HG02852 (cell line): ENCODE data around the gene ENTPD3.

Source experiments
- ATAC-seq: cut with Tn5 transposase; IDR thresholded peaks from one replicate; pipeline ENCODE4 v1.9.1; 2021; ENCODE audit warnings: mild to moderate bottlenecking, moderate library complexity; ENCODE audit not compliant: unreplicated experiment

ENTPD3 gene, protein sequence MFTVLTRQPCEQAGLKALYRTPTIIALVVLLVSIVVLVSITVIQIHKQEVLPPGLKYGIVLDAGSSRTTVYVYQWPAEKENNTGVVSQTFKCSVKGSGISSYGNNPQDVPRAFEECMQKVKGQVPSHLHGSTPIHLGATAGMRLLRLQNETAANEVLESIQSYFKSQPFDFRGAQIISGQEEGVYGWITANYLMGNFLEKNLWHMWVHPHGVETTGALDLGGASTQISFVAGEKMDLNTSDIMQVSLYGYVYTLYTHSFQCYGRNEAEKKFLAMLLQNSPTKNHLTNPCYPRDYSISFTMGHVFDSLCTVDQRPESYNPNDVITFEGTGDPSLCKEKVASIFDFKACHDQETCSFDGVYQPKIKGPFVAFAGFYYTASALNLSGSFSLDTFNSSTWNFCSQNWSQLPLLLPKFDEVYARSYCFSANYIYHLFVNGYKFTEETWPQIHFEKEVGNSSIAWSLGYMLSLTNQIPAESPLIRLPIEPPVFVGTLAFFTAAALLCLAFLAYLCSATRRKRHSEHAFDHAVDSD

DNA sequence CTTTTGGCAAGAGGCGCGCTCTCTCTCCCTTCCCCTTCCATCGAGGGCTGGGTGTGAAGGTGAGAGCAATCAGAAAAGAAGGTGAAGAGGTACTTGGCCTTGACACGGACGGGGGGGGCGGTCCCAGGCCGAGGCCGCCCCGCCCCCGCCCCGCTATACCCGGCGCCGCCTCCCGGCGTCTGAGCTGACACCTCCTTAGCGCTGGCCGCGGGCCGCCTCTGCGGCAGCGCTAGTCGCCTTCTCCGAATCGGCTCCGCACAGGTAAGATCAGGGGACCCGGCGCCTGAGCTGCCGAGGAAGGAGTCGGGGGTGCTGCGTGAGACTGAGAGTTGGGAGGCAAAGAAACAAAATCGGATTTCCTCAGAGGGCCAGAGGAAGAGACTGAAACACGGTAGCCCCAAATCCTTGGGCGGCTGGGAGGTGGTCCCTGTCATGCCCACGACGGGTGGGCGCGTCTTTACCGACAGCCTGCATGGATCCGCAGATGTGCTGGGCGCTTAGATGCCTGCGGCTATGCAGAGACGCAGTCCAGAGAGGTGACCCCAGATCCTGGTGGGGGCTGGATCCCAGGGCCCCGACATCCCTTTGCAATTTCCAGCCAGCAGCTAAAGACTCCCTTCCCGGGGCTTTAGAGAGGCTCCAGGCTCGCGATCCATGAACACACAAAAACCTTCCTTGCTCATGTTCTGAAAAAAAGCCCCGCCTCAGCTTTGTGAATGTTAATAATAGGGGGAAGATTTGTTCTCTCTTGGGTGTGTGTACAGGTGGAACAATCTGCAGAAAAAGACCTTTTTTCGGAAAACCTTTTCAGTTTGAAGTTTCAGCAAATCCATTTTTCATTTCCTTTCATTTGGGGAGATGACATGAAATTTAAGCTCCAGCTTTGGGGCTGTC, at the start of gene ENTPD3:
TSS of gene ENTPD3 (plus strand) at position 184 of the 894 bp plus-strand sequence. CDS start 874 bp downstream, outside the sequence.
- ATAC-seq, result no peak

DNA sequence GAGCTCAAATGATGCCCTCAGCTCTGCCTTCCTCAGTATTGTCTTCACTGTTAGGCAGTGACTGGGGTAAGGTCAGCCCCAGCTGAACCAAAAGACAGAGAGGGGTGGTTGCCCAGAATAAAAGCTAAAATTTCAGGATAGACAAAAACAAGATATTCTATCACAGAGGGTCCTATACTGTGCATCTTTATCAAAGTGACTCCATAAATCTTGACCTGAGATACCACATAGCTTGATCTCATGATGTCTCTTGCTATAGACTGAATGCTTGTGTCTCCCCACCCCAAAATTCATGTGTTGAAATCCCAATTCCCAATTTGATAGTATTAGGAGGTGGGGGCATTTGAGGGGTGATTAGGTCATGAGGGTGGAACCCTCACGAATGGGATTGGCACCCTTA, 47.1 kb upstream of the ENTPD3 start:
- ATAC-seq, result no peak

DNA sequence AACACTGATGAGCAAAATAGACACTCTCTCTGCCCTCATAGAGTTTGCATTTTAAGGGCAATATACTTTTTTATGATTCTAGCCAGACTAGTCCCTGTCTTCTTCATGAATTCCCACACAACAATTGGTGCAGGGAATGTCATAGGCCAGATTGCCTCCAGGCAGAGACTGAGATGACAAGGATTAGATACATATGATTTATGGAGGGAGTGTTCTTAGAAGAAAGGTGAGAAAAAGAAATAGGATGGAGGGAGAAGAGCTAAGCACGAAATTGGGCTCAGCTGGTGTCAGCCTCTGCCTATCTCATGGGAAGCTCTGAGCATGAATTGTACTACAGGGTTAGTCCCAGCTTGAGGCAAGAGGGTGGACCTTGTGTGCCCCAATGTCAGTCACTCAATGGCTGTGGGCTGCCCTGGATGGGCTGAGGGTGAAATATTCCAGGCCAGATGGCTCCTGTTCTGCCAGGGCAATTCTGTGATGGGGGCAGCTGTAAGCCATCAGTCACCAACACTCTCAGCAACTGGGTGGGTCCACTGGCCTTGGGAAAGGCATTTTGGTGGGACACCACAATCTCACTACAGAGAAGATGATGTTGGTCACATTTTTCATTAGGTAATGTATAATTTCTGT, 46.3 kb upstream of the ENTPD3 start:
- no peak for ATAC-seq

DNA sequence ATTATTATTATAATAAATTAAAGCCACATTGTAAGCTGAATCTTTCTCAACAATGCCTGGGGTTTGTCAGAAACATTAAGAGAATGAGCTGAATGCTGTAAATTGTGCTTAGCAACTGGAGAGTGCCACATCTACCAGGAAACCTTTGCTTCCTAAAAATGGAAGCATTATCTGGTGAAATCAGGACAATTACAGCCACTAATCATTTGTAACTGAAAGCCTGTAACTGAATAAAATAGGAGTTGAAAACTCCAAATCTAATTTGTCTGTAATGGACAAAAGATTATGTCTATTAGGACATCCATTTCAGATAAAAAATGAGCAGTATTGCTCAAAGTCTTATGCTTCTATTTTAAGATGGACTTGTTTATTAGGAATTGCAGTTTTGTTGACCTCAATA, 45.3 kb upstream of the ENTPD3 start:
- no peak for ATAC-seq

DNA sequence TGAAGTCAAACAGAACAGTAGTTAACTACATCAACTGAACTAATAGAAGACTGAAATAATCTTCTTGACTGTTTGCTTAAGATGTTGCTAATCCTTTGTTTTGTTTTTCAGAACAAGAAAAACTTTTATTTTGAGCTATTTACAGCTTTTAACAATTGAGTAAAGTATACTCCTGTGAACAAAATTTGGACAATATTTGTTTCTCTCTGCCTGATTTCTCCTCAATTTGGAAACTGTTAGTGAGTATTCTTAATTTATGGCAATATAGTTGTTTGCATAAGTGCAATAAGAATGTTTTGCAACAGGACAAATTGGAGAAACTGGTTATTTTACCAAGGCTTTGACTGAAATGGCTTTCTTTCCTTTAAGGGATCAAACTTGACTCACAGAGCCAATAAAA, 36.5 kb upstream of the ENTPD3 start:
- no peak for ATAC-seq

DNA sequence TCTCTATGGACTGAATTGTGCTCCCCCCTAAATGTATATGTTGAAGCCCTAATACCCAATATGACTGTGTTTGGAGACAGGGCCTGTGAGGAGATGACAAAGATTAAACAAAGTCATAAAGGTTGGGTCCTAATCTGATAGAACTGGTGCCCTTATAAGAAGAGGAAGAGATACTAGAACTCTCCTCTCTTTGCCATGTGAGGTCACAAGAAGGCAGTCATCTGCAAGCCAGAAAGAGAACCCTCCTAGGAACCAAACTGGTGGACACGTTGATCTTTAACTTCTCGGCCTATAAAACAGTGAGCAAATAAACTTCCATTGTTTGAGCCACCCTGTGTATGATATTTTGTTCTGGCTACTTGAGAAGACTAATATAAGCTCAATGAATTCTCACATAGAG, 31.6 kb upstream of the ENTPD3 start:
- no peak for ATAC-seq

DNA sequence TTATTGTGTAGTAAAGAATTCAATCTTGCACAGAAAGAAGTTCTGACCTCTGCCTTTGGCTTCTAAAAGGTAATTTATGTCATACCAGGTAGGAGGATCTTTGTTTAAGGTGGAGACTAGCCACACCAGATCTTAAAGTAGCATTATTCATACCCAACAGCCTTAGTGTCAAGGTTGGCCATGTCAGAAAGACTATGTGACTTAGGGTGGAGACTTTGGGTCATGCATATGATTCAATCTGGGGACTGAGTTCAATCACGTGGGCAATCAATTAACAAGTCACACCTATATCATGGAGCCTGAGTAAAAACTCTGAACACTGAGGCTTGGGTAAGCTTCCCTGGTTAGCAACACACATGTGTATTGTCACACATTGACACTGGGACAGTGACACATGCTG, 28.5 kb upstream of the ENTPD3 start:
- ATAC-seq, result no peak

DNA sequence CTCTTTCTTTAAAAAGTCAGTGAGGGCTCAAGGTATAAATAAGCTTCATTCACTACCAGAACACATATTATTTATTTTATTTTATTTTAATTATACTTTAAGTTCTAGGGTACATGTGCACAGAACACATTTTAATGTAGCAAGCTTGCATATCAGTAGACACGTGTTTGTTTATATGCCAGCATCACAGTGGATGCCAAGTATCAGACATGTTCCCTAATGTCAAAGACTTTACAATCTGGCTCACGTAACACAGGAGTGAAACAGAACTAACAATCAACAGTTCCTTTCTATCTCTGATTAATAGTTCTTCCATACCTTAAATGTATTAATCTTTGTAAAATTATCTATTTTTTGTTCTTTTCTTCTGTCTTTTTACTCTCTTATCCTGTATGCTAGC, 23.3 kb upstream of the ENTPD3 start:
- ATAC-seq, result no peak

DNA sequence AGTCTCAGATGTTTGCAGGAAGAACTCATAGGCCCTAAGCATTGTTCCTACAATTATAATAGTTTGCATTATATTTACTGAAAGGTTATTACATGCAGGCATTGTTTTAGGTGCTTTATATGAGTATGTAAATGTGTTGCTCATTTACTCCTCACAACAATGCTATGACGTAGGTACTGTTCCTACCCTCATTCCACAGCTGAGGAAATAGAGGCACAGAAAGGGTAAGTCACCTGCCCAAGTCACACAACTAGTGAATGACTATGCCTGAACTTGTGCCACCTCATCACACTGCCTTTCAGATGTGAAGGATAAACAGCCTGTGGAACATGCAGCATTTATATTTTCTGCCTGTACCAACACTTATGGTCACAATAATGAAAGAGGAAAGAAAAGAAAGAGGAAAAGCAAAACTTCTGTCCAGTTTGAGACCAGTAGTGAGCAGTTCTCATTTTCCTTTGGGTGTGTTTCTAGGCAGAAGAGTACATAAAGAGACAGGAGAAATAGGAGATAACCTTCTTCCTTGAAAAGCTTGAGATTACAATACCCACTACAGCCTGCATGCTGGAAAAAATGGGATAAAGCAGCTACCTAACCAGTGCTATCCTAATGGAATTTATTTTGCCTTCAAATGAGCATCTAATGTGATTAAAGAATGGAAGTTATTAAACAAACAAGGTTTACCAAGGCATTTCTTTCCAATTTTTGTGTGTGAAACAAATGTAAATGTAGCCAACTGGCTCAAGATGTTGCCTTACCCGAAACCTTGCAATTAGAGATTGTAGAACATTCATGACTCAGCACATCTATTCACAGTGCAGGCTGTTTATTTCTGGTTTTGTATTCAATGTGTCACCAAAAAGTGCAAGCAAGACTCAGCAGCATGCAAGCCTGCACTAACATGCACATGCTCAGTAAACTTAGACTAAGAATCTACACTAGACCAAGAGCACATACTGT, 20.5 kb upstream of the ENTPD3 start:
- no peak for ATAC-seq

DNA sequence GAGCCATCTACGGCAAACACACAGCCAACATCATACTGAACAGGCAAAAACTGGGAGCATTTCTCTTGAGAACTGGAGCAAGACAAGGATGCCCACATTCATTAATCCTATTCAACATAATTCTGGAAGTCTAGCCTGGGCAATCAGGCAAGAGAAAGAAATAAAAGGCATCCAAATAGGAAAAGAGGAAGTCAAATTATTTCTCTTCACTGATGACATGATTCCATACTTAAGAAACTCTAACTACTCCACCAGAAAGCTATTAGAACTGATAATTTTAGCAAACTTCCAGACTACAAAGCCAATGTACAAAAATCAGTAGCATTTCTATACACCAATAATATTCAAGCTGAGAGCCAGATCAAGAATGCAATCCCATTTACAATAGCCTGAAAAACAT, 17.3 kb upstream of the ENTPD3 start:
- ATAC-seq, result no peak

DNA sequence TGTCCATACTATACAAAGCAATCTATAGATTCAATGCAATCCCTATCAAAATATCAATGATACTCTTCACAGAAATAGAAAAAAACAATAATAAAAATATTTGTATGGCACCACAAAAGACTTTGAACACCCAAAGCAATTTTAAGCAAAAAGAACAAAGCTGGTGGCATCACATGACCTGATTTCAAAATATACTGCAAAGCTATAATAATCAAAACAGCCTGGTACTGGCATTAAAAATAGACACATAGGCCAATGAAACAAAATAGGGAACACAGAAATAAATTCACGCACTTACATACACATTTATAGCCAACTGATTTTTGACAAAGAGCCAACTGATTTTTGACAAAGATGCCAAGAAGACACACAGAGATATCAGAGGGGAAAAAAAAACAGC, 9.2 kb upstream of the ENTPD3 start:
- ATAC-seq, result no peak

DNA sequence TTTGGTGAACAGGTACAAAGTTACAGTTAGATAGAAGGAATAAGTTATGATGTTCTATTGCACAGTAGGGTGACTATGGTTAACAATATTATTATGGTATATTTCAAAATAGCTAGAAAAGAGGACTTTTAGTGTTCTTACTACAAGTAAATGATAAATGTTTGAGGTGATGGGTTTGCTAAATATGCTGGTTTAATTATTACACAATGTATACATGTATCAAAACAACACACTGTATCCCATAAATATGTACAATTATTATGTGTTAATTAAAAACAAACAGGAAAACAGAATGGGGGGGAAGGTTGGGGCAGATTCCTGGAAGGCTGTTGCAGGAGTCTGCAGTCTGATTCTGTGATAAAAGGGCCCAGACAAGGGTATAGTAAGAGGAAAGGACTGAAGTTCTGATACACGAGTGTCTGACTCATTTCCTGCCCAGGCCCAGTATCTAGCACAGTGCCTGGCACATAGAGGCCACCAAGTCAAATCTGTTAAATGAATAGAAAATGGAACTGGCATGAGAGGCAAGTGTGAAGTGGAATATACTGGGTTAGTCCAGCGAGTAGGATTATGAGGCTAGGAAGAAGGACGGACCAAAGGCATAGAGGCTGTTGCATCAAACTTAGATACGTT, 7.2 kb upstream of the ENTPD3 start:
- no peak for ATAC-seq

DNA sequence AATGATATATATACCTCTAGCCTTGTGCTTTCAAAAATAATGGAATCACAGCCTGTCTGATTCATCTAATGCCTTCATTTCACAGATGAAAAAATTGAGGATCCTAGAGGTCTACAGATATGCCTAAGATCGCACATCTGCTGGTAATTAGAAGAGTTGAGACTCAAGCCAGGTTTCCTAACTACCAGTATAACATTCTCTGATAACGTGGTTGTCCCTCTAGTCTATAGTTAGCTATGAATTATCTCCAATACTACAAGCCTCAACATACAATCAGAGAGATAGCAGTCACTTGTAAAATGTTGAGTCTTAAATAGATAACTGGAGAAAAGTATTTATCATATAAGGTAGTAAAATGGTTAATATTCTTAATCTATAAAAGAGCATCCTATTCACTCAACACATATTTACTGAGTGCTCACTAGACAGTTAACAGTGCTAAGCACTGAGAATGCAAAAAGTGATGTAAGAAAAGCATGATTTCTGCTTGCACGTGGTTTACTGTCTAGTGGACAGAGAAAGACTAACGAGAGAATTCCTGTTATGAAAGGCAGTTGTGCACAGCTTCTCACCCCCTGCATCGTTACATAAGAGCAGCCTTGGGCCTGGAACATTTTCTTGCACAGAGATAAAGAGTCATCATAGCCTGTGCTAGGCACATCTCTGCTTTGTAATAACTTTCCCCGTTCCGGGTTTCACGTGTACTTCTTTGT, 4.9 kb upstream of the ENTPD3 start:
- ATAC-seq, result no peak

DNA sequence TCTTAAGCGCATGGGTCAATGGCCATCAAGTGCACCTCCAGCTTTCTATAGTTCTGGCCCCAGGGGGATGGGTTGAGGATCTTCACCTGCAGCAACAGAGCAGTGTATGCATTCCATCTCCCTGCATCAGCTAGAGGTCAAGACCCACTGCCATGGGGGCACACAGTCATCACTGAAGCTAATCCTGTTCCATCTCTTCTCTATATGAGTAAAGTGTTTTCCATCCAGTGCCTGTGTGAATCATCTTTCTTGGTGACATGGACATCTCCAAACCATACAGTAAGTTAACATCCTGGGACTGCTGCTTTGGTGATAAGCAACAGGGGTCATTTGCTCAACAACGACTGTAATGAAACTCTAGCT, 4.4 kb upstream of the ENTPD3 start:
- no peak for ATAC-seq

DNA sequence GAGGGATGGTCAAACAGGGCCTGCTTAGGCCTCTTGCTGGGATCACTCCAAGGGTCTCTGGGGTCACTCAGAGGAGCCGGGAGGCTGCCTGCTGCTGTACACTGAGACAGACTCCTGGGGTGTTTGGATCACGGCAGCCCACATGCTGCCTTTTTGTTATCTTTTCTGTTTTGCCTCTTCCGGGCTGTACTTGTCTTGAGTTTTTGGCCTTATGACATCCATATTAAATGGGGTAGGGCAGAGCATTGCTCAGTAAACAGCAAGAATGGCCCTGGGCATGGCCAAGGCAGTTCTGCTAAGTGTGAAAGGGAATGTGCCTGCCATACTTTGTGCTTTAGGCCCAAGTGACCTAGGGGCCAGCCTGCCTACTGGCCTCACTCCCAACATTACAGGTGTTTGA, 771 bp upstream of the ENTPD3 start:
- ATAC-seq, result no peak

DNA sequence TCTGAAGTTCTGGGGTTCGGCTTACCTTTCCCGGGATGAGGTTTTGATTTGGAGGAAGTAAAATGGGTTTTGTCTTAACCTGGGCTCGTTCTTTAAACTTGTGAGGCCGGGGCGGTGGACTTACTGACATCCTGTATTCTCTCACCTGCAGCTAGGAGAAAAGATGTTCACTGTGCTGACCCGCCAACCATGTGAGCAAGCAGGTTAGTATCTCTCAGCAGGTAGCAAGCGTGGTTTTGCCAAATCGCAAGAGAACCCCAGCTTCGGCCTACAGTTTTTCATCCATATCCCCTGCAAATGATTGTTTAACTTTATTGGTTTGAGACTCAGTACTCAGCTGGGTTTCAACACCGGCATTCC, 891 bp downstream of the ENTPD3 start:
- no peak for ATAC-seq

DNA sequence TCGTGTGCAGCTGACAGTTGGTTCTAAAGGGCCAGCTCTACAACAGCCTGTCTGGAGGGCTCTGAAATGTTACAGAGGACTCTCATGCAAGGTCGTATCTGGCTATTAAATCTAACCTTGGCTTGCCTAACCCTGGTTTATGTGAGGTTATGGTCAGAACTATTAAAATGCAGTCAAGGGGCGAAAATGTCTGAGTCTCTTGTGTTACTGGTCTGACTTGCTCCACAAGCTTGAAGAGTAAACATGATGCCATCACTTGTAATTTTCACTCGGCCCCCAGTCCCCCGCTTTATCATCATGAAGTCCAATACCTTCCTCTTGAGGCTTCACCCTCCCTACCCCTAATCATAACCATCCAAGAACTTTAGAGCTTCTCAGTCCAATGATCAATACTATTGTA, 9.4 kb downstream of the ENTPD3 start:
- no peak for ATAC-seq

DNA sequence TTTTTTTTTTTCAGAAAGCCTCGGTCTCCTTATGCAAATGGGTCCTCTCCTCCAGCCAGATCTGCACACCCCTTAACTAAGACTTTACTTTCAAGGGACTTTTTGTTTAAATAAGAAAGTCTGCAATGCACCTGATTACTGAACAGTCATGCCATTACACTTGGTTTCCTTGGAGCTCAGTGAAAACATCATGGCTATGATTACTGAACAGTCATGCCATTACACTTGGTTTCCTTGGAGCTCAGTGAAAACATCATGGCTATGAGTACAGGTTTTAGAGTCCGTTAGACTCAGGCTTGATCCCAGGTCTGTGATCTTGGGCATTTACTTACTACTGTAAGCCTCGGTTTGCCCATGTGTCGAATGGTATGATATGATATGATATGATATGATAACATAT, 10.1 kb downstream of the ENTPD3 start:
- no peak for ATAC-seq

DNA sequence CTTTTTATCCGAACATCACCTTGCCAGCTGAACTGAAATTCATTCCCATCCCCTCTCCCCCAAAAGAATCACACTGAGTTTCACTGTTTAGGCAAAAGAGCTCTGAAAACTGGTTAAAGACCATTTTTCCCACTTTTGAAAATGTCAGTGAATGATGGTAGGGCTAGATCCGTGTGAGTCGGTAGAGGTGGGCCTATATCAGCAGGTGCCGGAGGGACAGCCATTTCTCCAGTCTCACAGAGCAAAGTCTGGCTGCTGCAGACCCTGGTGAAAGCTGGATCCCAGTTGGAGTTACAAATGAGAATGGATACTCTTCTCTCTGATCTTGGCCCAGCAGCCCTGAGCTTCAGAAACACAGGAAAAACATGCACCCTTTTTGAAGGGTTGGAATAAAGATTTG, 10.9 kb downstream of the ENTPD3 start:
- no peak for ATAC-seq
